HEK293 (cell line): ENCODE results near the gene CARD10.

Experiments used
- CTCF ChIP-seq: fragments of 450-650 bp; formaldehyde crosslinking; IDR thresholded peaks from 2 replicates; pipeline ENCODE4 v1.5.1; 2016; ENCODE audit warnings: missing biosample characterization, missing genetic modification characterization
- PBX3 ChIP-seq: sonication (generic); formaldehyde crosslinking; IDR thresholded peaks from 2 replicates; pipeline ENCODE4 v1.8.1; 2022; ENCODE audit warnings: mild to moderate bottlenecking, moderate library complexity, missing genetic modification reagents
- ZNF639 ChIP-seq: fragments of 450-650 bp; formaldehyde crosslinking; IDR thresholded peaks from 2 replicates; pipeline ENCODE4 v1.5.1; 2016; ENCODE audit warnings: missing biosample characterization, missing genetic modification characterization
- ZNF777 ChIP-seq: fragments of 450-650 bp; formaldehyde crosslinking; IDR thresholded peaks from 2 replicates; pipeline ENCODE4 v1.5.1; 2017; ENCODE audit warnings: missing biosample characterization, missing genetic modification characterization, borderline replicate concordance

GRCh38 chr22:37442537-37442936, 76.7 kb downstream of the CARD10 start:
- TF ChIP-seq PBX3 (no peak), CTCF (tag by site-specific recombination) (no peak), ZNF777 (no peak), ZNF639 (tag by site-specific recombination) (no peak)
